Choroid plexus epithelial cell (primary cell): ENCODE measurements around the gene FNIP2.

Source experiments
- DNase-seq: peaks from one replicate; pipeline ENCODE4 v3.0.0-alpha.2; 2010; ENCODE audit warnings: low read depth
- H3K4me3 ChIP-seq: 2 replicates; pipeline ENCODE4 v1.5.1; 2011; ENCODE audit warnings: low read depth, mild to moderate bottlenecking, control low read depth, low read length, moderate library complexity
- TF ChIP-seq, protein P1 (sequence below): conservative IDR thresholded peaks from 2 replicates; pipeline ENCODE4 v1.5.1; 2011; ENCODE audit warnings: low read depth, mild to moderate bottlenecking, control low read depth, inconsistent platforms, low read length, moderate library complexity

Gene FNIP2

GRCh38 chr4:158865520-158866177, 96.8 kb downstream of the FNIP2 start:
- TF ChIP-seq, protein P1, sequence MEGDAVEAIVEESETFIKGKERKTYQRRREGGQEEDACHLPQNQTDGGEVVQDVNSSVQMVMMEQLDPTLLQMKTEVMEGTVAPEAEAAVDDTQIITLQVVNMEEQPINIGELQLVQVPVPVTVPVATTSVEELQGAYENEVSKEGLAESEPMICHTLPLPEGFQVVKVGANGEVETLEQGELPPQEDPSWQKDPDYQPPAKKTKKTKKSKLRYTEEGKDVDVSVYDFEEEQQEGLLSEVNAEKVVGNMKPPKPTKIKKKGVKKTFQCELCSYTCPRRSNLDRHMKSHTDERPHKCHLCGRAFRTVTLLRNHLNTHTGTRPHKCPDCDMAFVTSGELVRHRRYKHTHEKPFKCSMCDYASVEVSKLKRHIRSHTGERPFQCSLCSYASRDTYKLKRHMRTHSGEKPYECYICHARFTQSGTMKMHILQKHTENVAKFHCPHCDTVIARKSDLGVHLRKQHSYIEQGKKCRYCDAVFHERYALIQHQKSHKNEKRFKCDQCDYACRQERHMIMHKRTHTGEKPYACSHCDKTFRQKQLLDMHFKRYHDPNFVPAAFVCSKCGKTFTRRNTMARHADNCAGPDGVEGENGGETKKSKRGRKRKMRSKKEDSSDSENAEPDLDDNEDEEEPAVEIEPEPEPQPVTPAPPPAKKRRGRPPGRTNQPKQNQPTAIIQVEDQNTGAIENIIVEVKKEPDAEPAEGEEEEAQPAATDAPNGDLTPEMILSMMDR, result no peak
- no peak for DNase-seq
- H3K4me3 ChIP-seq, result no peak overlapping the region

DNA sequence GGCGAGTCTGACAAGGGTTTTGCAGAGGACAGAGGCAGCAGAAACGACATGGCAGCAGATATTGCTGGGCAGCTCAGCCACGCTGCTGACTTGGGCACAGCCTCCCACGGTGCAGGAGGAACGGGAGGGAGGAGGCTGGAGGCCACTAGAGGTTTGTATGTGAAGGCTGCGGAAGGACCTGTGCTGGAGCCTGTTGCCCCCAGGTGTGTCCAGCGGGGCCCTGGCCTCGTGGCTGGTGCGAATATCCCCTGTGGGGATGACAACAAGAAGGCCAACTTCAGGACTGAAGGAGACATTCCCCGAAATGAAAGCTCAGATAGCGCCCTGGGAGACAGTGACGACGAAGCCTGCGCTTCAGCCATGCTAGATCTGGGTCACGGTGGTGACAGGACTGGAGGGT, 100.2 kb downstream of the FNIP2 start:
- H3K4me3 ChIP-seq, result no peak overlapping the region
- DNase-seq, result no peak
- TF ChIP-seq, protein P1, result no peak

- no peak for DNase-seq
- TF ChIP-seq, protein P1, result no peak
- H3K4me3 ChIP-seq, result no peak overlapping the region
These were observed 100.9 kb downstream of the FNIP2 start for GRCh38 chr4:158869761-158870160.

GRCh38 chr4:158870282-158870625, 101.4 kb downstream of the FNIP2 start:
- no peak for DNase-seq
- TF ChIP-seq, protein P1, result no peak
- no peak overlapping the region for H3K4me3 ChIP-seq

DNA sequence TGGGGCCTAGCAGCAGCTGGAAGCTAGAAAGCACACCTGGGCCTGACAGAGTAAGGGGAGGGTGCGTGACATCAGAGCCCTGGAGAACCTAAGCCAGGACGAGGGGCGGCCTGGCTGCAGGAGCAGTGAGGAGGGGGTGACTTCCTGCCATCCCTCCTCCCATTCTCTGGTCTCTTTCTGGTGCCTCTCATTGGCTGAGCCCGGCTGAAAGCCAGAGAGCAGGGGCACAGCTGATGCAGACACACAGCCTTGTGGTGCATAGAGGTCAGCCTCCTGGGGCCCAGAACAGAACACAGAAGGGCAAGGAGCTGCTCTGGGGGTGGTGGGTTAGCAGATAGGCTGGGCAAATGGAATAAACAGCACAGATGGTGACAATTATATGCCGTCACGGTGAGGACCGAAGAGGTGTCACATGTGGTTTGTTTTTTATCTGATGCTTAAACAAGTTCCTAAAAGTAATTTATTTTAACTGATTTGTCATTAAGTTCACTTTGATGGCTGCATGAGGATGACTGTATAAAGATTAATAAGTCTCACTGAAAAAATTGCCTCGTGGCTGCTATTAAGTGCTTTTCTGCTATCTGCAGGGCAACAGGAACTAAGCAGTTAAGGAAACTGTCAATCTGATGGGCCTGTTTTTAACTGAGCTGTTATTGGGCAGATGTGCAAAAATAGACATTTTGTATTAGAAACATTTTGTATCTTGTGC, 102.0 kb downstream of the FNIP2 start:
- H3K4me3 ChIP-seq, result no peak overlapping the region
- no peak for DNase-seq
- TF ChIP-seq, protein P1, result no peak

GRCh38 chr4:158871335-158871724, 102.5 kb downstream of the FNIP2 start:
- TF ChIP-seq, protein P1, result no peak
- peak; percentile 39 for DNase-seq
- H3K4me3 ChIP-seq, result no peak overlapping the region
